ENCODE data around the gene DLGAP4. TPM values are rescaled to one million over a fixed set of nuclear protein-coding genes. Genes with fewer than 3 reads are reported as not detected.

The DLGAP4 gene
- 83.1 TPM for total RNA-seq
- long read RNA-seq, transcript DLGAP4-202 (7 exons, 2,392 nt): minor isoform, 7 of 50 reads
- long read RNA-seq, transcript DLGAP4-206 (7 exons, 3,110 nt): major isoform, 14 of 50 reads
- long read RNA-seq, partial matches to known transcripts: 9 of 50 reads
- long read RNA-seq, other reads (novel, unspliced or antisense): 20 of 50 reads

GRCh38 chr20:36305602-36306551 lies at the start of gene DLGAP4:
Gene DLGAP4 (plus strand): TSS chr20:36306339. CDS start chr20:36431718, 125,379 bp downstream.
- peak; percentile 62 for DNase-seq (ENCODE audit: low spot score)

- no peak for DNase-seq (ENCODE audit: low spot score)
These were observed 46.7 kb upstream of the DLGAP4 start for GRCh38 chr20:36259177-36260061.

- DNase-seq (ENCODE audit: low spot score): no peak
These were observed 45.8 kb upstream of the DLGAP4 start for GRCh38 chr20:36260316-36260715.

GRCh38 chr20:36261389-36262105 lies 44.6 kb upstream of the DLGAP4 start:
- DNase-seq (ENCODE audit: low spot score): no peak

GRCh38 chr20:36262440-36262839 lies 43.7 kb upstream of the DLGAP4 start:
- no peak for DNase-seq (ENCODE audit: low spot score)

- DNase-seq (ENCODE audit: low spot score): no peak
These were observed 41.5 kb upstream of the DLGAP4 start for GRCh38 chr20:36264426-36265246.

GRCh38 chr20:36266189-36266588 lies 40.0 kb upstream of the DLGAP4 start:
- DNase-seq (ENCODE audit: low spot score): no peak

GRCh38 chr20:36267605-36268381 lies 38.3 kb upstream of the DLGAP4 start:
- DNase-seq (ENCODE audit: low spot score): no peak

GRCh38 chr20:36268440-36269342 lies 37.4 kb upstream of the DLGAP4 start:
- DNase-seq (ENCODE audit: low spot score): no peak

- DNase-seq (ENCODE audit: low spot score): no peak
These were observed 36.6 kb upstream of the DLGAP4 start for GRCh38 chr20:36269507-36269906.

GRCh38 chr20:36270744-36271638 lies 35.1 kb upstream of the DLGAP4 start:
- DNase-seq (ENCODE audit: low spot score): peak; percentile 33

GRCh38 chr20:36271639-36272546 lies 34.2 kb upstream of the DLGAP4 start:
- DNase-seq (ENCODE audit: low spot score): peak; percentile 53

- DNase-seq (ENCODE audit: low spot score): peak; percentile 33
These were observed 33.5 kb upstream of the DLGAP4 start for GRCh38 chr20:36272547-36273220.

- DNase-seq (ENCODE audit: low spot score): peak; percentile 81
These were observed 32.5 kb upstream of the DLGAP4 start for GRCh38 chr20:36273414-36274180.
